ENCODE data around the gene SLC16A12.

The SLC16A12 gene

GRCh38 chr10:89384474-89385340 lies 150.7 kb downstream of the SLC16A12 start:
- no peak for DNase-seq (ENCODE audit: insufficient read length, low spot score)
- no peak for FAIRE-seq
- no peak for TF ChIP-seq POLR2A (IDR thresholded peaks at IDR 0.05; ENCODE audit: low read depth, low read length)

- FAIRE-seq (no peak), DNase-seq (ENCODE audit: insufficient read length, low spot score) (no peak)
- no peak for TF ChIP-seq POLR2A (IDR thresholded peaks at IDR 0.05; ENCODE audit: low read depth, low read length)
Measured at GRCh38 chr10:89382757-89383156, 152.6 kb downstream of the SLC16A12 start.
